IPS-20b (cell line): ENCODE data around the gene DIAPH2.

Experiments
- H3K27ac ChIP-seq: one replicate; pipeline ENCODE4 v1.5.1; 2013; ENCODE audit warnings: low read length
- H3K27me3 ChIP-seq: 2 replicates; pipeline ENCODE4 v1.6.1; 2013; ENCODE audit warnings: mild to moderate bottlenecking, low read length, inconsistent platforms; ENCODE audit not compliant: insufficient read depth
- H3K36me3 ChIP-seq: 2 replicates; pipeline ENCODE4 v1.6.1; 2013; ENCODE audit warnings: low read depth, mild to moderate bottlenecking, inconsistent platforms, low read length, moderate library complexity; ENCODE audit not compliant: insufficient read depth
- H3K4me1 ChIP-seq: 2 replicates; pipeline ENCODE4 v1.6.1; 2013; ENCODE audit warnings: mild to moderate bottlenecking, control low read depth, inconsistent platforms, low read length, moderate library complexity; ENCODE audit not compliant: insufficient read depth
- H3K4me3 ChIP-seq: 2 replicates; pipeline ENCODE4 v1.5.1; 2013; ENCODE audit warnings: mild to moderate bottlenecking, low read length, inconsistent platforms
- H3K9ac ChIP-seq: 2 replicates; pipeline ENCODE4 v1.6.1; 2013; ENCODE audit warnings: low read depth, mild to moderate bottlenecking, inconsistent platforms, low read length, moderate library complexity
- H3K9me3 ChIP-seq: 2 replicates; pipeline ENCODE4 v1.6.1; 2013; ENCODE audit warnings: mild to moderate bottlenecking, low read depth, low read length, inconsistent platforms; ENCODE audit not compliant: insufficient read depth

The DIAPH2 gene

DNA sequence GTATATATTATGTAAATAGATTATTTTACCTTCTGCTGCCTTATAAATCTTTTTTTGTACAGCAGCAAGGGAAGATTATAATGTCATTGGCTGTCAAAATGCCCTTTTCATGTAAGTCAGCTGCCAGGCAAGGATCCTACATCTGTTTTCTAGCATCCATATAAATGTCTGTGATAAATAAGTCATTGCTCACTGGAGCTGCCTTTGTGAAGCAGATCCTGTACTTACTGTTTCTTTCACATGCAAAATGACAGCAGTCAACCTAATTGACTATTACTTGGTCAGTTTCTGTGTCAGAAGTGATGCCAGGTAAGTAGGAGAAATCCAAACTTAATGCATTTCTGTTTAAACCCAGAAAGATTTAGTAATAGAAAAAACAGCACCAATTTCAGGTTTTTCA, 819.8 kb downstream of the DIAPH2 start:
- no peak overlapping the region for H3K4me3 ChIP-seq
- H3K36me3 ChIP-seq, result no peaks in the 10 kb centered on the region
- no peaks in the 10 kb centered on the region for H3K27me3 ChIP-seq
- no peak overlapping the region for H3K27ac ChIP-seq
- H3K9ac ChIP-seq, result no peak overlapping the region
- H3K9me3 ChIP-seq, result no peaks in the 10 kb centered on the region
- H3K4me1 ChIP-seq, result peaks cover 5% of the 10 kb centered on the region

GRCh38 chrX:97517763-97518162, 833.1 kb downstream of the DIAPH2 start:
- no peak overlapping the region for H3K27ac ChIP-seq
- H3K4me3 ChIP-seq, result no peak overlapping the region
- no peaks in the 10 kb centered on the region for H3K36me3 ChIP-seq
- no peaks in the 10 kb centered on the region for H3K4me1 ChIP-seq
- H3K9ac ChIP-seq, result no peak overlapping the region
- no peaks in the 10 kb centered on the region for H3K9me3 ChIP-seq
- no peaks in the 10 kb centered on the region for H3K27me3 ChIP-seq

GRCh38 chrX:97522307-97522706, 837.7 kb downstream of the DIAPH2 start:
- H3K4me1 ChIP-seq, result no peaks in the 10 kb centered on the region; the same call in 1 of the 2 replicates

DNA sequence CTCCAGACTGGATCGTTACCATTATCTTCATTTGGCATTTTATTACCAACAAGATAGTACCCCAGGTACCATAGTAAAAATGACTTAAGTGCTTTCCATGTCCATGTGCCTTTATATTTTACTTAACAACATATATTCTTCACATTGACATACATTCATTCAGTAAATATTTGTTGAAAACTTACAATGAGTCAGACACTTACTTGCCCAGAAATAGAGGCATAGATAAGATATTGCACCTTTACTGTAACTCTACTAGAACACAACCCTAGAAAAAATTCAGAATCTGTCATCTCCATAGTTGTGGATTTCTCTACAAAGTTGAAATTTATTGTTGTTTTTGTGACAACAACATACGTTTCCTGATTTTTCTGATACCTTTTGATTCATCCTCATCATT, 839.7 kb downstream of the DIAPH2 start:
- no peak overlapping the region for H3K9ac ChIP-seq
- H3K4me1 ChIP-seq, result no peaks in the 10 kb centered on the region; the same call in 1 of the 2 replicates
- no peaks in the 10 kb centered on the region for H3K36me3 ChIP-seq
- H3K4me3 ChIP-seq, result no peak overlapping the region
- no peaks in the 10 kb centered on the region for H3K9me3 ChIP-seq
- H3K27ac ChIP-seq, result no peak overlapping the region
- no peaks in the 10 kb centered on the region for H3K27me3 ChIP-seq

More at GRCh38 chrX:97522307-97522706, 837.7 kb downstream of the DIAPH2 start:
- Histone ChIP-seq H3K9ac (no peak overlapping the region), H3K9me3 (no peaks in the 10 kb centered on the region), H3K27ac (no peak overlapping the region), H3K36me3 (no peaks in the 10 kb centered on the region), H3K27me3 (no peaks in the 10 kb centered on the region), H3K4me3 (no peak overlapping the region)

DNA sequence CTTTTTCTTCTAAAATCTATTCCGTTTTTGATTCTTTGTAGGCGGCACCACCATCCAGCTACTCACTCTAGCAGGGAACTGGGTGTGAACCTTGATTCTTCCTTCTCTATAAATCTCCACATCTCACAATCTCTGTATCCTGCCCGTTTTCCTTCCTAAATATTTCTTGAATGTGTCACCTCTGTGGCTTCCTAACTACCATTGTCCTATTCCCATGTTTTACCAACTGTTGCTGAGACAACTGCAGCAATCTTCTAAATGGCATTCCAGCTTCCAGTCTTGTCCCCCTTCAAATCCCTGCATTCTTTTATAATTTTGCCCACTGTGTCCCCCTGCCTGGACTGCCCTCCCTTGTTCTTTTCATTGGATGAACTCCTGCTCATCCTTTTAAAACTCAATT, 840.4 kb downstream of the DIAPH2 start:
- Histone ChIP-seq H3K27me3 (no peaks in the 10 kb centered on the region), H3K36me3 (no peaks in the 10 kb centered on the region), H3K9me3 (peaks cover 2% of the 10 kb centered on the region; the same call in 1 of the 2 replicates), H3K4me3 (no peak overlapping the region), H3K9ac (no peak overlapping the region), H3K27ac (no peak overlapping the region), H3K4me1 (no peaks in the 10 kb centered on the region; the same call in 1 of the 2 replicates)

DNA sequence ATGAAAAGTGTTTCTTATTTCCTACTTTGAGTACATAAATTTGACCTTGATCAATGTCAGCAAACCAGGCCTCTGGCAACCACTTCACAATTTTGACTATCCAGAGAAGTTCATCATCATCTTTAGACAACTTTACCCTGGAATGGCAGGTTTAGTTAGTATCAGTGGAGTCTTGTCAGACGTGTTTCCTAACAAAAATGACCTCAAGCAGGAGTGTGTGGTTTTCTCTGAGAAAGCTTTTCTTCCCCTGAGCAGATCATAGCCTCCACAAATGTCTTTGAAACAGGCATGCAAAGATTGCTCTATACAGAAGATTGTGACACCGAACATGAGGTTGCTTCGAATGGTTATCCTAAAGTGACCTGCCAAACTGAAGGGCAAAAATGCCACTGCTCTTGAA, 841.3 kb downstream of the DIAPH2 start:
- H3K27me3 ChIP-seq, result no peaks in the 10 kb centered on the region
- H3K36me3 ChIP-seq, result no peaks in the 10 kb centered on the region
- H3K27ac ChIP-seq, result no peak overlapping the region
- peaks cover 7% of the 10 kb centered on the region; the same call in 1 of the 2 replicates for H3K9me3 ChIP-seq
- no peak overlapping the region for H3K9ac ChIP-seq
- no peak overlapping the region for H3K4me3 ChIP-seq
- H3K4me1 ChIP-seq, result no peaks in the 10 kb centered on the region; the same call in 1 of the 2 replicates

- no peak overlapping the region for H3K27ac ChIP-seq
- H3K9ac ChIP-seq, result no peak overlapping the region
- H3K27me3 ChIP-seq, result no peaks in the 10 kb centered on the region
- H3K4me3 ChIP-seq, result no peak overlapping the region
- H3K9me3 ChIP-seq, result peaks cover 7% of the 10 kb centered on the region; the same call in 1 of the 2 replicates
- H3K36me3 ChIP-seq, result no peaks in the 10 kb centered on the region
- no peaks in the 10 kb centered on the region; the same call in 1 of the 2 replicates for H3K4me1 ChIP-seq
These were observed 843.1 kb downstream of the DIAPH2 start for GRCh38 chrX:97527725-97528124.

DNA sequence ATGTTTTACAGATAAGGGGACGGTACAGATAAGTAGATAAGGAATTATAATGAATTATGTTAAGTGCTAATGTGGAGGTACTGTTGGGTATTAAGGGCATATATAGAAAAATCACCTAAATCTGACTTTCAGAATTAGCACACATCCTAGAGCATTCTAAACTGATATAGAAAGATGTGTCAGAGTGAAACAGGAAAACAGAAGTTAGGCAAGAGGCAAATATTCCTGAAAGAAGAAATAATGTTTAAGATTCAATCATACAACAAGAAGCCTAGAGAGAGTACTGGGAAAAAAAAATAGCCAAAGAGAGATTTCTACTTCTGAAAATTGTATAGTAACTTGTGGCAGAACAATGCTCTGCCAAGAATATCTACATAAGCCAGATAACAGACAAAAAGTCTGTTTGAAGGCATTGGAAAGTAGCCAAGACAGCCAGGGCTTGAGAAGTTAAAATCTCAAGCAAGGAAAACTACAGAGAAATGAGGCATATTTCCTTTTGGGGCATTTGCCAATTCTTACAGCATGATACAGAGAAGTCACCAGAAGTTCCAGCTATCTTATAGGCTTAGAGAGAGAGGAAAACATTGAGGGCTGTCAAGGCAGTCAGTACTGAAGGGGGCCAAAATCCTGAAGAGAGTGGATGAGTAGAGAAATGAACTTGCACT, 845.0 kb downstream of the DIAPH2 start:
- Histone ChIP-seq H3K27ac (no peak overlapping the region), H3K4me1 (no peaks in the 10 kb centered on the region; the same call in 1 of the 2 replicates), H3K9ac (no peak overlapping the region), H3K9me3 (peaks cover 7% of the 10 kb centered on the region; the same call in 1 of the 2 replicates), H3K27me3 (no peaks in the 10 kb centered on the region), H3K4me3 (no peak overlapping the region), H3K36me3 (no peaks in the 10 kb centered on the region)

- Histone ChIP-seq H3K4me1 (no peaks in the 10 kb centered on the region), H3K27me3 (no peaks in the 10 kb centered on the region), H3K9ac (no peak overlapping the region), H3K9me3 (peaks cover 7% of the 10 kb centered on the region; the same call in 1 of the 2 replicates), H3K27ac (no peak overlapping the region), H3K4me3 (no peak overlapping the region), H3K36me3 (no peaks in the 10 kb centered on the region)
These were observed 847.2 kb downstream of the DIAPH2 start for GRCh38 chrX:97531825-97532224.

DNA sequence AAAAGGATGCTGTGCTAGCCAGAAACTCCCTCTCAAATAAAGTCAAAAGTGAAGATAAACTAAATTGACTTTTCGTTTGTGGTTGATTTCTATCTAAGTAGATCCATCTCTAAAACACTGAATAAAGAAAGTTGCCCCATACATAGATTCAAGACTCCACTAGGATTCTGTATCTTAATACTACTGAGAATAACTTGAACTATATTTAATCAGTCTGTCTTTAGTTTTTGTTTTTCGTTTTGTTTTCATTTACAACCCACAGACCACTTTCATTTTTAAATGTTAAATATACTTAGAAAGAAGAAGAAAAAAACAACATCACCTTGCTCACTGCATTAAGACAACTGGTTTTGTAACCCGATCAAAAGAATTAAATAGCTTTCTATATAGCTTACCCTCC, 854.1 kb downstream of the DIAPH2 start:
- Histone ChIP-seq H3K36me3 (no peaks in the 10 kb centered on the region), H3K9me3 (no peaks in the 10 kb centered on the region), H3K27ac (no peak overlapping the region), H3K27me3 (no peaks in the 10 kb centered on the region), H3K4me1 (no peaks in the 10 kb centered on the region), H3K9ac (no peak overlapping the region), H3K4me3 (no peak overlapping the region)

GRCh38 chrX:97539970-97540519, 855.4 kb downstream of the DIAPH2 start:
- H3K27me3 ChIP-seq, result no peaks in the 10 kb centered on the region
- no peaks in the 10 kb centered on the region for H3K36me3 ChIP-seq
- no peak overlapping the region for H3K9ac ChIP-seq
- no peaks in the 10 kb centered on the region for H3K4me1 ChIP-seq
- H3K27ac ChIP-seq, result no peak overlapping the region
- H3K4me3 ChIP-seq, result no peak overlapping the region
- no peaks in the 10 kb centered on the region for H3K9me3 ChIP-seq

- H3K27me3 ChIP-seq, result no peaks in the 10 kb centered on the region
- H3K36me3 ChIP-seq, result no peaks in the 10 kb centered on the region
- no peak overlapping the region for H3K4me3 ChIP-seq
- H3K27ac ChIP-seq, result no peak overlapping the region
- H3K4me1 ChIP-seq, result no peaks in the 10 kb centered on the region
- H3K9me3 ChIP-seq, result no peaks in the 10 kb centered on the region
- H3K9ac ChIP-seq, result no peak overlapping the region
These were observed 863.4 kb downstream of the DIAPH2 start for GRCh38 chrX:97547877-97548578.
